ENCODE measurements around the gene WNT5B. TPM values are rescaled to one million over a fixed set of nuclear protein-coding genes. Genes with fewer than 3 reads are reported as not detected.
A peak's percentile ranks its signal among the peaks of the same experiment; 100 is the strongest.
"Not testable (repeated sequence)": the region's sequence is repeated elsewhere in the genome, so short reads cannot be mapped to it uniquely, and the experiment has no call there.

The WNT5B gene
- total RNA-seq, 1 donor from 2014 or later = 0.89 TPM

DNA sequence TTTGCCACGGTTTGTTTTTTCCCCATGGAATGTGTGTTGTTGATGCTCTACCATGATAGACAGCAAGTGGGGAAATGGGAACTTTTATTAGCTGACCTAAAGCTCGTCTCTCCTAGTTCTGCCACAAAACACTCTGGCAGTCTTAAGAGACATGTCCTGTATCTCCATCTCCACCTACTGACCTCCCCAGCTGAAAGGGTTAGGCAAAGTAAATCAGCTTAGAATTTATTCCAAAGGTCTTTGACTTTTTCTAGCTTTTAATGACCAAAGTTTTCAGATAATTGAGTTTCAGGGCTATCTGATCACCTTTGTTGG lies 52.4 kb downstream of the WNT5B start:
- no peaks in the 10 kb centered on the region for H3K9me3 Mint-ChIP-seq
- intact Hi-C loops (cut with micrococcal nuclease) = no loop called here
- H3K36me3 Mint-ChIP-seq (ENCODE audit: low read depth) = no peaks in the 10 kb centered on the region
- H3K27ac Mint-ChIP-seq = no peak overlapping the region
- peaks cover 21% of the 10 kb centered on the region for H3K27me3 Mint-ChIP-seq
- no peak for DNase-seq
- H3K4me1 Mint-ChIP-seq = no peaks in the 10 kb centered on the region
- no peak overlapping the region for H3K4me3 Mint-ChIP-seq

DNA sequence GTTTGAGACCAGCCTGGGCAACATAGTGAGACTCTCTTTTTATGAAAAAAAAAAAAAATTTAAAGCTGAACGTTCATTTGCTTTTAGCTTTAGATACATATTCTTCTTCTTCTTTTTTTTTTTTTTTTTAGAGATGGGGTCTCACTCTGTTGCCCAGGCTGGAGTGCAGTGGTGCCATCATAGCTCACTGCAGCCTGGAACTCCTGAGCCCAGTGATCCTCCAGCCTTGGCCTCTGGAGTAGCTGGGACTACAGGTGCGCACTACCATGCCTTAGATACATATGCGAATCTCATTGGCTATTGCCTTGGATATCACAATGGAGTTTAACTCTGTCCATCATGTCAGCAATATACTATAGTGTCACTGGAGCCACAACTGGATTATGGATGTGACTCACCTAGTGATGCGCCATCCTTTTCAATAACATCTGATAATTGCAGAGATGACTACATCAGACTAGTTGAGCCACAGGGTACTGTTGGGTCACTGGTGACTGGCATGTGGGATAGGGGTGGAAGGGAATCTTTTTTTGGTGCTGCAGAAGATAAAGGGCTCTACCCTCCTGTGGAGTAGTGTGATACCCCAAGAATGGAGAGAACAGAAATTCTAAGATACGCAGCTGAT lies 59.2 kb downstream of the WNT5B start:
- no peaks in the 10 kb centered on the region for H3K9me3 Mint-ChIP-seq
- peaks cover 6% of the 10 kb centered on the region for H3K36me3 Mint-ChIP-seq (ENCODE audit: low read depth)
- peaks cover 28% of the 10 kb centered on the region for H3K4me1 Mint-ChIP-seq
- no peak for DNase-seq
- intact Hi-C loops (cut with micrococcal nuclease) = no loop called here
- H3K27me3 Mint-ChIP-seq = peaks cover 11% of the 10 kb centered on the region
- no peak overlapping the region for H3K4me3 Mint-ChIP-seq
- no peak overlapping the region for H3K27ac Mint-ChIP-seq

DNA sequence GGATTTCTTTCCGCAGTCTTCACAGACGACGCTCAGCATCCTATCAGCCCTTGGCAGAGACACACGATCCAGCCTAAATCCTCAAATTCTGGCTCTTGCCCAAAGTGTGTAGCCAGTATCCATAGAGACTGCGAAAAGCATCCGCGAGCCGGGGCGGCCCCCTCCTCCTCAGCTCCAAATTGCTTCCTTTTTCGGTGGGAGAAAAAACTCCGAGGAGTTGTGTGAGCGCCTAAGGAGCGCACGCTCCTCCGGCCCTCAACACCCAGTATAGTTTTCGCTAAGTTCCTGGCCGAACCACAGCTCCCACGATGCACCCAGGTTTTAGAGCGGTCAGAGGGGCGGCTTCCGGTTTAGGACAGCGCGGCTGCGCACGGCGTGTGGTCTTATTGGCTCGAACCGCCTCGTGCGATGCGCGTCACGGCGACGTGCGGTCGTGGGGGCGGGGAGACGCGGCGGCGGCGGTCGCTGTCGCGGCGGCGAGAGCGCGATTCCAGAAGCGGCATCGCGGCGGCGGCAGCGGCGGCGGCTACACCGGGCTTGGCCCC lies 61.6 kb downstream of the WNT5B start, which contains the start of gene ADIPOR2:
TSS of gene ADIPOR2 (plus strand) at position 493 of the 545 bp plus-strand sequence. CDS start 63,274 bp downstream, outside the sequence.
- peak; percentile 98 for DNase-seq
- H3K27me3 Mint-ChIP-seq = peaks cover 8% of the 10 kb centered on the region
- intact Hi-C loops (cut with micrococcal nuclease) = loop anchor here (1.0 to 5.0 kb wide), 8 partner anchors 28 to 1303 kb away; partner anchors contain the start of genes DCP1B, FBXL14, ITFG2 and KDM5A

DNA sequence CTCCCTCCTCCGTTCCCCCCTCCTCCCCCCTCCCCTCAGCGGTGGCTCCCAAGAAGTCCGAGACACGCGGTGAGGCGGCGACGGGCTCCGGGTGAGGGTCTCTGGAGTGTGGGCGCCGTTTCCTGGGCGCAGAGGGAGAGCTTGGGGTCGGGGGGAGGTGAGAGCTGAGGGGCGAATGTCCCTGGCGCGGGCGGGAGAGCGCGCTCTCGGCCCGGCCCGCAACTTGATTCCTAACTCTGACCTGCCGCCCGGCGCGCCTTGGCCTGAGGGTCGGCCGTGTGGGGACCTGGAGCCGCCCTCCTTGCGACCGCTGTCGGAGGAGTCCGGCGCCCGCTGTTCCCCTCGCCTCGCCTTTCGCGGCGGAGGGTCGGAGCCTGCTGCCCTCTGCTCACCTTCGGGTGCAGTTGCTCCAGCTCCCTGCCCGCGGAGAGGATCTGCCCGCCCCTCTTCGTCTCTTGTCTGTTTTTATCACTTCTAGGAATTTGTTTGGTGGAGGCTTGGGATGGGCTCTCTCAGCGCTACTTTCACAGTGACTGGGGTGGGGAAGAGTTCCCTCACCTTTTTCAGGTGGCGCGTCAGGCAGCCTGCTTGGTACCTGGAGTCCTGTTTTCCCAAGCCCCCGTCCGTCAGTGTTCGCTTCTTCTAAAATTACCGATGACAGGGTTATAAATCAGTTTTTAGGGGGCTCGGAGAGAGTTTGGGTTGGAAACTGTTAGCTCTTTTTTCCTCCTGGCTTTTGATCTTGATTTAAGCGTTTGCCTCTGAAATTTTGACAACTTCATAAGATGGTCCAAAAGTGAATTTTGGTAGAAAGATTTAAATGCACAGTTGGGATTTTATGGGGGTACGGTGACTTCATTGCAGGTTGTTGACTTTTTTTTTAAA lies 62.3 kb downstream of the WNT5B start:
- Mint-ChIP-seq H3K9me3 (no peaks in the 10 kb centered on the region), H3K36me3 (ENCODE audit: low read depth) (peaks cover 15% of the 10 kb centered on the region), H3K4me3 (peak overlapping the region; percentile 88), H3K4me1 (peaks cover 34% of the 10 kb centered on the region), H3K27ac (peak overlapping the region; percentile 99), H3K27me3 (peaks cover 5% of the 10 kb centered on the region)
- intact Hi-C loops (cut with micrococcal nuclease) = loop anchor here (1.0 to 5.0 kb wide), 6 partner anchors 39 to 1304 kb away; partner anchors contain the start of genes FBXL14, ITFG2 and KDM5A
- DNase-seq = peak; percentile 80

More for the DNA sequence above, 61.6 kb downstream of the WNT5B start, which contains the start of gene ADIPOR2:
- Mint-ChIP-seq H3K4me1 (peaks cover 28% of the 10 kb centered on the region), H3K9me3 (no peaks in the 10 kb centered on the region), H3K4me3 (peak within 1 kb of the TSS; percentile 88), H3K27ac (peak within 1 kb of the TSS; percentile 99), H3K36me3 (ENCODE audit: low read depth) (peaks cover 11% of the 10 kb centered on the region)

DNA sequence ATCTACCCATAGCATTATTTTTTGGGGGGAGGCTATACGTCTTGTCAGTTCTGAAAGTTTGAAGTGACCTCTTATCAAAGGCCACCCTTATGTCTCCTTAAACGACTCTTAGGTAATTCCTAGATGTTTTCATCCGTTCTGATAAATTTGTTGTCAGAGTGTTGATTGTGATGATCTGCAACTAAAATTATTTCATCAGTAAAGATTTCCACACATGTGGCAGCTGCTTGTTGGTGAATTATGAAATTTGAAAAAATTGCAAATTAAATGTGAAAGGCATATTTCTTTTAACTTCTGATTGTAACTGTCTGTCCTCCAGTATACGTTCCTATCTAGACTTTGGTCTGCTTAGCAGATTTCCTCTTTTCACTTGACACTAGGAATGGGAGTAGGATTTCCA lies 63.2 kb downstream of the WNT5B start:
- peaks cover 17% of the 10 kb centered on the region for H3K36me3 Mint-ChIP-seq (ENCODE audit: low read depth)
- H3K4me1 Mint-ChIP-seq = peaks cover 39% of the 10 kb centered on the region
- peaks cover 2% of the 10 kb centered on the region for H3K27me3 Mint-ChIP-seq
- H3K4me3 Mint-ChIP-seq = peak overlapping the region; percentile 88
- no peak for DNase-seq
- H3K27ac Mint-ChIP-seq = peak overlapping the region; percentile 99
- no peaks in the 10 kb centered on the region for H3K9me3 Mint-ChIP-seq
- intact Hi-C loops (cut with micrococcal nuclease) = loop anchor here (5.0 kb wide), 2 partner anchors 40 to 1305 kb away; partner anchors contain the start of gene KDM5A

DNA sequence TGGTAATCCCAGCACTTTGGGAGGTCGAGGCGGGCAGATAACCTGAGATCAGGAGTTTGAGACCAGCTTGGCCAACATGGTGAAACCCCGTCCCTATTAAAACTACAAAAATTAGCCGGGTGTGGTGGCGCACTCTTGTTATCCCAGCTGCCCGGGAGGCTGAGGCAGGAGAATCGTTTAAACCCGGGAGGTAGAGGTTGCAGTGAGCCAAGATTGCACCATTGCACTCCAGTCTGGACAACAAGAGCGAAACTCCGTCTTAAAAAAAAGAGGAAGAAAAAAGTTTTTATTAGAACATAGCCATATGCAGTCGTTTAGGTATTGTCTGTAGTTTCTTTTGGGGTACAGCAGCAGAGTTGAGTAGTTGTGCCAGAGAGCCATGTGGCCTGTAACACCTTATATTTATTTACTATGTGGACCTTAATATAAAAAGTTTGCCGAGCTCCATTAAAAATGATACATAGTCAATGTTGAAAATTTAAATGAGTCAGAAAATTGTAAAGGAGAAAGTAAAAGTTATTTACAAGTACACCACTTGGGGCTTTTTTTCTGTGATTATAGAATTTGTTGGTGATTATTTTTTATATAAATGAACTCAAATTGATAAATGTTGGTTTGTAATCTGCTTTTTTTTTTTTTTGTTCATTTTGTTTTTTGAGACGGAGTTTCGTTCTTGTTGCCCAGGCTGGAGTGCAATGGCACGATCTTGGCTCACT lies 64.0 kb downstream of the WNT5B start:
- no peaks in the 10 kb centered on the region for H3K27me3 Mint-ChIP-seq
- intact Hi-C loops (cut with micrococcal nuclease) = loop anchor here (5.0 kb wide), 2 partner anchors 41 to 1306 kb away; partner anchors contain the start of gene KDM5A
- H3K27ac Mint-ChIP-seq = no peak overlapping the region
- peaks cover 41% of the 10 kb centered on the region for H3K4me1 Mint-ChIP-seq
- H3K9me3 Mint-ChIP-seq = no peaks in the 10 kb centered on the region
- no peak for DNase-seq
- peak overlapping the region; percentile 45 for H3K4me3 Mint-ChIP-seq
- H3K36me3 Mint-ChIP-seq (ENCODE audit: low read depth) = peaks cover 17% of the 10 kb centered on the region

DNA sequence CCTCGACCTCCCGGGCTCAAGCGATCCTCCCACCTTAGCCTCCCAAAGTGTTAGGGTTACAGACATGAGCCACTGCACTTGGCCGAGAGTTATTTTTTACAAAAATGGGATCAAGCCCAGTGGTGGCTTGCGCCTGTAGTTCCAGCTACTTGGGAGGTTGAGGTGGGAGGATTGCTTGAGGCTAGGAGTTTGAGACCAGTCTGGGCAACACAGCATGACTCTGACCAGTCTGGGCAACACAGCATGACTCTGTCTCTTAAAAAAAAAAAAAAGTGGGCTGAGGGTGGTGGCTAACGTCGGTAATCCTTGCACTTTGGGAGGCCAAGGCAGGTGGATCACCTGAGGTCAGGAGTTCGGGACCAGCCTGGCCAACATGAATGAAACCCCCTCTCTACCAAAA lies 66.1 kb downstream of the WNT5B start:
- peaks cover 23% of the 10 kb centered on the region for H3K36me3 Mint-ChIP-seq (ENCODE audit: low read depth)
- H3K4me3 Mint-ChIP-seq; H3K27me3 Mint-ChIP-seq; H3K27ac Mint-ChIP-seq; DNase-seq; intact Hi-C loops (cut with micrococcal nuclease); H3K9me3 Mint-ChIP-seq: not testable (repeated sequence)
- peaks cover 35% of the 10 kb centered on the region for H3K4me1 Mint-ChIP-seq

DNA sequence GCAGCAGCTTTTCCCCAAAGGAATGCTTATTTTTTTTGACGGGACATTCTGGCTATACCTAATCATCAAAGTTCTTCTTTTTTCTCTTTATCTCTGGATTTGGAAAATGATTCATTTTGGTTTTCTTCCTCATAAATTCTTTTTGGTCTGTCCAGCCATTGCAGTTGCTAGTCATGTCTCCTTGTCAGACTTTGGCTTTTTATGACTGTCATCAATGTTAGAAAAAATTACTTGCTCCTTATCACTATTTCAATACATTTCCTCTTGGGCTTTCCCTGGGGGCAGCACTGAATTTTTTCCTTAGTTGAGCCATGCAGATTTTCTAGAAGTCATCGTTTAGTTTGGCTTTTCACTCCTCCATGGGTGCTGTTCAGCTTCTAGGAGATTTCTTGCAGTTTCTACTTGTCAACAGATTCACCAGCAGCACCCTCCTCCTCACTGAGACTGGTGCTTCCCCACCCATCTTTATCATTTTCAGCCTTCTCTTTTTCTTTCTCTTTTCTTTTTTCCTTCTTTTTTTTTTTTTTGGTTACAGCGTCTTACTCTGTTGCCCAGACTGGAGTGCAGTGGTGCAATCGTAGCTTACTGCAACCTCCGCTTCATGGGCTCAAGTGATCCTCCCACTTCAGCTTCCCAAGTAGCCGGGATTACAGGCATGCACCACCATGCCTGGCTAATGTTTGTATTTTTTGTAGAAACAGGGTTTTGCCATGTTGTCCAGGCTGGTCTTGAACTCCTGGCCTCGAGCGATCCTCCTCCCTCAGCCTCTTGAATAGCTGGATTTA lies 67.0 kb downstream of the WNT5B start:
- peaks cover 30% of the 10 kb centered on the region for H3K4me1 Mint-ChIP-seq
- DNase-seq = no peak
- peaks cover 24% of the 10 kb centered on the region for H3K36me3 Mint-ChIP-seq (ENCODE audit: low read depth)
- H3K27me3 Mint-ChIP-seq = no peaks in the 10 kb centered on the region
- H3K27ac Mint-ChIP-seq = no peak overlapping the region
- intact Hi-C loops (cut with micrococcal nuclease) = no loop called here
- H3K4me3 Mint-ChIP-seq = no peak overlapping the region
- no peaks in the 10 kb centered on the region for H3K9me3 Mint-ChIP-seq

DNA sequence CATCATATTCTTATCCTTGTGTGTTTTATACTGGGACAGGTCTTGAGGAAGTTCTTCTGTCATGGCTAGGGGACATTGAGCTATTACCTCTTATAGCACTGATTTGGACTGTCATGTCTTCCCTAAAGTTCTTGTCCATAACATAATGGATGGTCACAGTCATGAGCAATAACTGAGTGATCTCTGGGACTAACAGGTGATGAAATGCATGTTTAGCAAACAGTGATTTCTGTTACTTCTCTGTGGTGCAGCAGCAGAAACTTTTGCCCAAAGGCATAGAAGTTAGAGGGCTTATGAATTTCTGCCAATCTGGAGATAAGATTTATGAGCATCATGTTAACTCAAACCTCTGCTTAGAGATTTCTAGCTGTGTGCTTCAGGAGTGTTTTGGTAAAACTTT lies 67.8 kb downstream of the WNT5B start:
- no peak overlapping the region for H3K27ac Mint-ChIP-seq
- no peaks in the 10 kb centered on the region for H3K9me3 Mint-ChIP-seq
- no peak overlapping the region for H3K4me3 Mint-ChIP-seq
- peaks cover 22% of the 10 kb centered on the region for H3K36me3 Mint-ChIP-seq (ENCODE audit: low read depth)
- no peak for DNase-seq
- peaks cover 27% of the 10 kb centered on the region for H3K4me1 Mint-ChIP-seq
- no peaks in the 10 kb centered on the region for H3K27me3 Mint-ChIP-seq
- intact Hi-C loops (cut with micrococcal nuclease) = no loop called here

Other genes with a start within 250 kb of the WNT5B start
- gene FBXL14, start 34.6 kb upstream of the WNT5B start, total RNA-seq = 17.4 and 18.8 TPM in 2 replicates
- gene ADIPOR2, start 61.8 kb downstream of the WNT5B start, total RNA-seq = 68.7 and 71.2 TPM in 2 replicates
- 0.05 and 0.16 TPM in 2 replicates for gene LRTM2, start 191.3 kb downstream of the WNT5B start, total RNA-seq

Data from activated CD4-positive, alpha-beta T cell treated with anti-CD3 and anti-CD28 coated beads, Interleukin-2, amount 10 ng/mL, durations not matched to agents 24 days and 14 days (primary cell).